ENCODE data around the gene ACADVL.

The ACADVL gene

GRCh38 chr17:7190276-7190917 lies 29.3 kb upstream of the ACADVL start:
- Histone ChIP-seq H3K79me2 (ENCODE audit: control insufficient read depth, low read length) (no peaks in the 10 kb centered on the region), H3K4me1 (ENCODE audit: control insufficient read depth, low read length) (no peaks in the 10 kb centered on the region), H3K4me2 (ENCODE audit: low read length) (no peak overlapping the region), H3F3A (ENCODE audit: control insufficient read depth, insufficient read depth) (no peaks in the 10 kb centered on the region), H4K20me1 (ENCODE audit: control insufficient read depth, insufficient read depth, low read depth, low read length) (no peaks in the 10 kb centered on the region), H3K9me3 (ENCODE audit: control insufficient read depth, insufficient read depth, low read length) (no peaks in the 10 kb centered on the region), H3K27ac (ENCODE audit: low read depth, low read length) (no peak overlapping the region), H3K27me3 (ENCODE audit: control insufficient read depth, low read length) (no peaks in the 10 kb centered on the region), H3K36me3 (ENCODE audit: control insufficient read depth, low read length) (peaks cover 5% of the 10 kb centered on the region), H3K9me2 (replicated peaks; ENCODE audit: control insufficient read depth, low read length) (no peaks in the 10 kb centered on the region), H3K4me3 (ENCODE audit: low read length) (no peak overlapping the region)
- TF ChIP-seq, protein P1, sequence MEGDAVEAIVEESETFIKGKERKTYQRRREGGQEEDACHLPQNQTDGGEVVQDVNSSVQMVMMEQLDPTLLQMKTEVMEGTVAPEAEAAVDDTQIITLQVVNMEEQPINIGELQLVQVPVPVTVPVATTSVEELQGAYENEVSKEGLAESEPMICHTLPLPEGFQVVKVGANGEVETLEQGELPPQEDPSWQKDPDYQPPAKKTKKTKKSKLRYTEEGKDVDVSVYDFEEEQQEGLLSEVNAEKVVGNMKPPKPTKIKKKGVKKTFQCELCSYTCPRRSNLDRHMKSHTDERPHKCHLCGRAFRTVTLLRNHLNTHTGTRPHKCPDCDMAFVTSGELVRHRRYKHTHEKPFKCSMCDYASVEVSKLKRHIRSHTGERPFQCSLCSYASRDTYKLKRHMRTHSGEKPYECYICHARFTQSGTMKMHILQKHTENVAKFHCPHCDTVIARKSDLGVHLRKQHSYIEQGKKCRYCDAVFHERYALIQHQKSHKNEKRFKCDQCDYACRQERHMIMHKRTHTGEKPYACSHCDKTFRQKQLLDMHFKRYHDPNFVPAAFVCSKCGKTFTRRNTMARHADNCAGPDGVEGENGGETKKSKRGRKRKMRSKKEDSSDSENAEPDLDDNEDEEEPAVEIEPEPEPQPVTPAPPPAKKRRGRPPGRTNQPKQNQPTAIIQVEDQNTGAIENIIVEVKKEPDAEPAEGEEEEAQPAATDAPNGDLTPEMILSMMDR (IDR thresholded peaks at IDR 0.05; ENCODE audit: low read depth, low read length, poor library complexity, severe bottlenecking), result no peak
- TF ChIP-seq EZH2phosphoT487 (IDR thresholded peaks at IDR 0.05; ENCODE audit: borderline replicate concordance, low read length), result no peak

GRCh38 chr17:7191069-7191468 lies 28.7 kb upstream of the ACADVL start:
- Histone ChIP-seq H3K4me1 (ENCODE audit: control insufficient read depth, low read length) (no peaks in the 10 kb centered on the region), H3K9me3 (ENCODE audit: control insufficient read depth, insufficient read depth, low read length) (no peaks in the 10 kb centered on the region), H3K4me2 (ENCODE audit: low read length) (no peak overlapping the region), H3K79me2 (ENCODE audit: control insufficient read depth, low read length) (no peaks in the 10 kb centered on the region), H3K27me3 (ENCODE audit: control insufficient read depth, low read length) (no peaks in the 10 kb centered on the region), H4K20me1 (ENCODE audit: control insufficient read depth, insufficient read depth, low read depth, low read length) (no peaks in the 10 kb centered on the region), H3F3A (ENCODE audit: control insufficient read depth, insufficient read depth) (no peaks in the 10 kb centered on the region), H3K36me3 (ENCODE audit: control insufficient read depth, low read length) (peaks cover 5% of the 10 kb centered on the region), H3K9me2 (replicated peaks; ENCODE audit: control insufficient read depth, low read length) (no peaks in the 10 kb centered on the region), H3K27ac (ENCODE audit: low read depth, low read length) (no peak overlapping the region), H3K4me3 (ENCODE audit: low read length) (no peak overlapping the region)
- TF ChIP-seq, protein P1 (IDR thresholded peaks at IDR 0.05; ENCODE audit: low read depth, low read length, poor library complexity, severe bottlenecking), result no peak
- TF ChIP-seq EZH2phosphoT487 (IDR thresholded peaks at IDR 0.05; ENCODE audit: borderline replicate concordance, low read length), result no peak

GRCh38 chr17:7191571-7192270 lies 28.0 kb upstream of the ACADVL start:
- no peaks in the 10 kb centered on the region for H3K4me1 ChIP-seq (ENCODE audit: control insufficient read depth, low read length)
- no peaks in the 10 kb centered on the region for H3K9me2 ChIP-seq (replicated peaks; ENCODE audit: control insufficient read depth, low read length)
- no peaks in the 10 kb centered on the region for H3F3A ChIP-seq (ENCODE audit: control insufficient read depth, insufficient read depth)
- TF ChIP-seq, protein P1 (IDR thresholded peaks at IDR 0.05; ENCODE audit: low read depth, low read length, poor library complexity, severe bottlenecking), result no peak
- no peak for TF ChIP-seq EZH2phosphoT487 (IDR thresholded peaks at IDR 0.05; ENCODE audit: borderline replicate concordance, low read length)
- no peaks in the 10 kb centered on the region for H3K9me3 ChIP-seq (ENCODE audit: control insufficient read depth, insufficient read depth, low read length)
- no peaks in the 10 kb centered on the region for H4K20me1 ChIP-seq (ENCODE audit: control insufficient read depth, insufficient read depth, low read depth, low read length)
- H3K27ac ChIP-seq (ENCODE audit: low read depth, low read length), result no peak overlapping the region
- H3K4me3 ChIP-seq (ENCODE audit: low read length), result no peak overlapping the region
- peaks cover 5% of the 10 kb centered on the region for H3K36me3 ChIP-seq (ENCODE audit: control insufficient read depth, low read length)
- no peaks in the 10 kb centered on the region for H3K27me3 ChIP-seq (ENCODE audit: control insufficient read depth, low read length)
- H3K4me2 ChIP-seq (ENCODE audit: low read length), result no peak overlapping the region
- no peaks in the 10 kb centered on the region for H3K79me2 ChIP-seq (ENCODE audit: control insufficient read depth, low read length)

Data from DOHH2 (cell line).